OCI-M2 (cell line): ENCODE measurements around the gene SRRM2.
A peak's percentile ranks its signal among the peaks of the same experiment; 100 is the strongest.
"Not testable (repeated sequence)": the region's sequence is repeated elsewhere in the genome, so short reads cannot be mapped to it uniquely, and the experiment has no call there.

Experiments used
- DNase-seq: peaks from one replicate; lab custom pipeline; 2025; ENCODE audit not compliant: unreplicated experiment; lab: John Stamatoyannopoulos, UW

Gene SRRM2

GRCh38 chr16:2713985-2714774 is 38.3 kb upstream of the SRRM2 start:
- no peak for DNase-seq

GRCh38 chr16:2715064-2715463 is 37.4 kb upstream of the SRRM2 start:
- no peak for DNase-seq

GRCh38 chr16:2715519-2715918 is 36.9 kb upstream of the SRRM2 start:
- no peak for DNase-seq

GRCh38 chr16:2715966-2716885 is 36.2 kb upstream of the SRRM2 start:
- no peak for DNase-seq

GRCh38 chr16:2716948-2717347 is 35.5 kb upstream of the SRRM2 start:
- no peak for DNase-seq

GRCh38 chr16:2717383-2718263 is 34.8 kb upstream of the SRRM2 start:
- DNase-seq: no peak

GRCh38 chr16:2719328-2720063 is 32.9 kb upstream of the SRRM2 start:
- DNase-seq: no peak

GRCh38 chr16:2720064-2720457 is 32.4 kb upstream of the SRRM2 start, which contains the start of gene PRSS27:
Gene PRSS27 (minus strand): TSS chr16:2720224. CDS start chr16:2720160, 64 bp downstream.
- DNase-seq: no peak

- DNase-seq: peak; percentile 21
Measured at GRCh38 chr16:2720719-2721633, 31.5 kb upstream of the SRRM2 start.

- DNase-seq: not testable (repeated sequence)
Measured at GRCh38 chr16:2721634-2722173, 30.7 kb upstream of the SRRM2 start.

GRCh38 chr16:2724088-2724676 is 28.3 kb upstream of the SRRM2 start:
- no peak for DNase-seq

- no peak for DNase-seq
Measured at GRCh38 chr16:2724816-2725348, 27.6 kb upstream of the SRRM2 start.

- DNase-seq: no peak
Measured at GRCh38 chr16:2726923-2727322, 25.5 kb upstream of the SRRM2 start.

- DNase-seq: no peak
Measured at GRCh38 chr16:2728034-2728433, 24.4 kb upstream of the SRRM2 start.

GRCh38 chr16:2734844-2735515 is 17.5 kb upstream of the SRRM2 start:
- no peak for DNase-seq

- DNase-seq: no peak
Measured at GRCh38 chr16:2736476-2737237, 15.8 kb upstream of the SRRM2 start.

GRCh38 chr16:2737238-2737605 is 15.2 kb upstream of the SRRM2 start:
- DNase-seq: no peak
